HCT116 (cell line): Measurements from ENCODE around the gene PDSS2. TPM values are rescaled to one million over a fixed set of nuclear protein-coding genes. Genes with fewer than 3 reads are reported as not detected.

Source experiments
- ATAC-seq: fragments of 200-7000 bp; cut with Tn5 transposase; 2 replicates; pipeline ENCODE4 v1.9.1; 2020; ENCODE audit warnings: mild to moderate bottlenecking, moderate library complexity
- BruUV-seq: library from RNA; stranded (reverse); fragments of 400-500 nt; replicated peaks from 2 replicates; lab custom pipeline; 2021; lab: Mats Ljungman, UMichigan
- CTCF ChIA-PET: fragments of 300-600 bp; sonication (Branson Sonifier 250); formaldehyde crosslinking; loops from one replicate; lab custom pipeline; 2021; ENCODE audit warnings: antibody characterized with exemption; lab: Charles Lee
- POLR2A ChIA-PET: fragments of 300-600, 350-600 bp; sonication (Branson Sonifier 250); formaldehyde crosslinking; loops from one replicate; lab custom pipeline; 2021; ENCODE audit warnings: antibody characterized with exemption; lab: Charles Lee
- RAD21 ChIA-PET, 2 experiments: fragments of 300-600 bp; sonication (Branson Sonifier 250); formaldehyde crosslinking; loops; one replicate each; lab custom pipeline; 2023; ENCODE audit warnings: low total read pairs in 2 of 2; ENCODE audit not compliant: uncharacterized antibody in 2 of 2, unreplicated experiment in 2 of 2, low non-redundant PET in 1 of 2; lab: Charles Lee
- DNase-seq: peaks from one replicate; pipeline ENCODE4 v3.0.0-alpha.2; 2010; ENCODE audit warnings: low read depth, low spot score
- H2AFZ ChIP-seq: fragments of 200-600 bp; shearing (Covaris generic), sonication (generic); 2 replicates; pipeline ENCODE4 v1.6.1; 2017; ENCODE audit warnings: low read depth, mixed run types, mixed read lengths, antibody characterized with exemption, low read length; ENCODE audit not compliant: poor library complexity, severe bottlenecking
- H3K27ac ChIP-seq: 2 replicates; pipeline ENCODE4 v1.5.1; 2012; ENCODE audit warnings: low read depth, low read length
- H3K27me3 ChIP-seq: fragments of 200-600 bp; sonication (generic); 2 replicates; pipeline ENCODE4 v1.6.1; 2016; ENCODE audit warnings: mixed run types, low read length, mixed read lengths; ENCODE audit not compliant: insufficient read depth
- H3K36me3 ChIP-seq, 2 experiments: fragments of 200-500 bp in 1 of 2; fragments of 200-600 bp in 1 of 2; sonication (Bioruptor generic) in 1 of 2; sonication (generic) in 1 of 2; 2 replicates each; pipeline versions ENCODE4 v1.5.1 to v1.6.1; 2014 to 2016; ENCODE audit warnings: low read length in 2 of 2, inconsistent platforms in 1 of 2, mixed read lengths in 1 of 2, mixed run types in 1 of 2; ENCODE audit not compliant: insufficient read depth in 2 of 2, control insufficient read depth in 1 of 2
- H3K4me1 ChIP-seq, 2 experiments: fragments of 200-600 bp in 1 of 2; sonication (generic) in 1 of 2; 2 replicates each; pipeline versions ENCODE4 v1.5.1 to v1.6.1; 2012 to 2017; ENCODE audit warnings: low read length in 2 of 2, inconsistent platforms in 1 of 2, mild to moderate bottlenecking in 1 of 2, mixed read lengths in 1 of 2, mixed run types in 1 of 2, moderate library complexity in 1 of 2; ENCODE audit not compliant: insufficient read depth in 2 of 2, control insufficient read depth in 1 of 2
- H3K4me2 ChIP-seq: fragments of 200-600 bp; sonication (generic); 2 replicates; pipeline ENCODE4 v1.6.1; 2017; ENCODE audit warnings: mixed run types, low read length, mixed read lengths
- H3K4me3 ChIP-seq, 2 experiments: fragments of 200-600 bp in 1 of 2; sonication (generic) in 1 of 2; replicated peaks in 1 of 2; 2 replicates each; pipeline ENCODE4 v1.5.1; 2011 to 2016; ENCODE audit warnings: low read length in 2 of 2, control low read depth in 1 of 2, low read depth in 1 of 2, mild to moderate bottlenecking in 1 of 2, mixed read lengths in 1 of 2, mixed run types in 1 of 2
- H3K79me2 ChIP-seq: fragments of 200-600 bp; sonication (generic); 2 replicates; pipeline ENCODE4 v1.6.1; 2017; ENCODE audit warnings: mild to moderate bottlenecking, mixed run types, low read length, moderate library complexity, mixed read lengths; ENCODE audit not compliant: insufficient read depth
- H3K9ac ChIP-seq: fragments of 200-600 bp; sonication (generic); 2 replicates; pipeline ENCODE4 v1.6.1; 2016; ENCODE audit warnings: low read length, mixed read lengths
- H3K9me2 ChIP-seq: fragments of 200-600 bp; sonication (generic), shearing (Covaris generic); 2 replicates; pipeline ENCODE4 v1.6.1; 2017; ENCODE audit warnings: mixed run types, mild to moderate bottlenecking, moderate library complexity; ENCODE audit not compliant: insufficient read depth
- H3K9me3 ChIP-seq, 2 experiments: fragments of 200-500 bp in 1 of 2; fragments of 200-600 bp in 1 of 2; sonication (Bioruptor generic) in 1 of 2; sonication (generic) in 1 of 2; 2 replicates each; pipeline ENCODE4 v1.6.1; 2014 to 2017; ENCODE audit warnings: low read length in 2 of 2, mixed read lengths in 2 of 2, inconsistent platforms in 1 of 2, low read depth in 1 of 2, mild to moderate bottlenecking in 1 of 2, mixed run types in 1 of 2, moderate library complexity in 1 of 2; ENCODE audit not compliant: control insufficient read depth in 1 of 2, insufficient read depth in 1 of 2
- H4K20me1 ChIP-seq: fragments of 200-600 bp; sonication (generic), shearing (Covaris generic); 2 replicates; pipeline ENCODE4 v1.6.1; 2017; ENCODE audit warnings: mixed run types, mild to moderate bottlenecking, moderate library complexity; ENCODE audit not compliant: insufficient read depth
- ATF3 ChIP-seq: IDR thresholded peaks from 2 replicates; pipeline ENCODE4 v1.6.1; 2012
- CBX3 ChIP-seq: IDR thresholded peaks from 2 replicates; pipeline ENCODE4 v1.6.1; 2012; ENCODE audit warnings: low read depth
- CEBPB ChIP-seq: IDR thresholded peaks from 2 replicates; pipeline ENCODE4 v1.6.1; 2012; ENCODE audit warnings: low read depth
- EGR1 ChIP-seq: IDR thresholded peaks from 2 replicates; pipeline ENCODE4 v1.6.1; 2012; ENCODE audit warnings: low read depth
- ELF1 ChIP-seq: IDR thresholded peaks from 2 replicates; pipeline ENCODE4 v1.6.1; 2012; ENCODE audit warnings: low read depth, borderline replicate concordance
- EZH2 ChIP-seq: fragments of 200-600 bp; sonication (generic); IDR thresholded peaks from 2 replicates; pipeline ENCODE4 v1.6.1; 2017; ENCODE audit warnings: antibody characterized with exemption, mixed run types
- EZH2phosphoT487 ChIP-seq: fragments of 200-600 bp; IDR thresholded peaks from 2 replicates; pipeline ENCODE4 v1.6.1; 2018; ENCODE audit warnings: antibody characterized with exemption, borderline replicate concordance
- FOSL1 ChIP-seq: IDR thresholded peaks from 2 replicates; pipeline ENCODE4 v1.6.1; 2012; ENCODE audit warnings: low read depth
- JUND ChIP-seq: IDR thresholded peaks from 2 replicates; pipeline ENCODE4 v1.6.1; 2012
- MAX ChIP-seq: IDR thresholded peaks from 2 replicates; pipeline ENCODE4 v1.6.1; 2012
- POLR2AphosphoS5 ChIP-seq: IDR thresholded peaks from 2 replicates; pipeline ENCODE4 v1.6.1; 2011; ENCODE audit warnings: mild to moderate bottlenecking, low read depth, low read length, moderate library complexity
- RAD21 ChIP-seq: IDR thresholded peaks from 2 replicates; pipeline ENCODE4 v1.6.1; 2012; ENCODE audit warnings: low read depth, mild to moderate bottlenecking
- REST ChIP-seq: IDR thresholded peaks from 2 replicates; pipeline ENCODE4 v1.6.1; 2012; ENCODE audit warnings: low read depth
- SIN3A ChIP-seq: IDR thresholded peaks from 2 replicates; pipeline ENCODE4 v1.6.1; 2012; ENCODE audit warnings: low read depth
- SP1 ChIP-seq: IDR thresholded peaks from 2 replicates; pipeline ENCODE4 v1.6.1; 2012; ENCODE audit warnings: low read depth
- SRF ChIP-seq: IDR thresholded peaks from 2 replicates; pipeline ENCODE4 v1.6.1; 2012; ENCODE audit warnings: low read depth
- YY1 ChIP-seq: IDR thresholded peaks from 2 replicates; pipeline ENCODE4 v1.6.1; 2011; ENCODE audit warnings: low read length, low read depth, moderate library complexity, mild to moderate bottlenecking; ENCODE audit not compliant: insufficient replicate concordance; ENCODE audit errors: extremely low read depth
- ZNF274 ChIP-seq: fragments of 200-500 bp; sonication (Bioruptor generic); IDR thresholded peaks from 2 replicates; pipeline ENCODE4 v1.6.1; 2014; ENCODE audit warnings: mild to moderate bottlenecking, low read depth, low read length, inconsistent platforms
- intact Hi-C: fragments of 100-400 bp; cut with micrococcal nuclease; formaldehyde crosslinking; loops from 2 replicates; pipeline ENCODE4 v1.10.0; 2022
- total RNA-seq: library from RNA; stranded (reverse); gene quantifications from one replicate; pipeline ENCODE4 v1.2.1, GENCODE V29; 2021; ENCODE audit not compliant: unreplicated experiment
- TF ChIP-seq, protein P1 (sequence below): IDR thresholded peaks from 2 replicates; pipeline ENCODE4 v1.6.1; 2011; ENCODE audit warnings: mild to moderate bottlenecking, low read length, moderate library complexity; ENCODE audit not compliant: insufficient replicate concordance; ENCODE audit errors: extremely low read depth

The PDSS2 gene
- total RNA-seq, 1 experiment from 2014 or later: 12.2 TPM

- Histone ChIP-seq H3K27me3 (no peaks in the 10 kb centered on the region), H3K4me1 (no peaks in the 10 kb centered on the region), H3K27ac (no peak overlapping the region), H3K4me3 (no peak overlapping the region), H4K20me1 (no peaks in the 10 kb centered on the region; the same call in 1 of the 2 replicates), H3K9me2 (no peaks in the 10 kb centered on the region), H3K36me3 (no peaks in the 10 kb centered on the region), H3K9ac (no peak overlapping the region), H3K79me2 (0 out of 2 replicates have a peak, but pooled peaks cover 4% of the 10 kb centered on the region), H3K4me2 (no peak overlapping the region), H3K9me3 (no peaks in the 10 kb centered on the region), H2AFZ (no peak overlapping the region)
- intact Hi-C loops: no loop called here
- POLR2A ChIA-PET: no interaction called here
- CTCF ChIA-PET: no interaction called here
- RAD21 ChIA-PET: no interaction called here
- ATAC-seq (no peak), DNase-seq (no peak)
- no TSS peak for BruUV-seq
- TF ChIP-seq ELF1 (no peak), MAX (no peak), ATF3 (no peak), FOSL1 (no peak), EZH2 (no peak), CBX3 (no peak), EGR1 (no peak), POLR2AphosphoS5 (no peak), EZH2phosphoT487 (no peak), SIN3A (no peak), ZNF274 (no peak), SP1 (no peak), CEBPB (no peak), YY1 (no peak), RAD21 (no peak), JUND (no peak), REST (no peak), SRF (no peak)
- TF ChIP-seq, protein P1, sequence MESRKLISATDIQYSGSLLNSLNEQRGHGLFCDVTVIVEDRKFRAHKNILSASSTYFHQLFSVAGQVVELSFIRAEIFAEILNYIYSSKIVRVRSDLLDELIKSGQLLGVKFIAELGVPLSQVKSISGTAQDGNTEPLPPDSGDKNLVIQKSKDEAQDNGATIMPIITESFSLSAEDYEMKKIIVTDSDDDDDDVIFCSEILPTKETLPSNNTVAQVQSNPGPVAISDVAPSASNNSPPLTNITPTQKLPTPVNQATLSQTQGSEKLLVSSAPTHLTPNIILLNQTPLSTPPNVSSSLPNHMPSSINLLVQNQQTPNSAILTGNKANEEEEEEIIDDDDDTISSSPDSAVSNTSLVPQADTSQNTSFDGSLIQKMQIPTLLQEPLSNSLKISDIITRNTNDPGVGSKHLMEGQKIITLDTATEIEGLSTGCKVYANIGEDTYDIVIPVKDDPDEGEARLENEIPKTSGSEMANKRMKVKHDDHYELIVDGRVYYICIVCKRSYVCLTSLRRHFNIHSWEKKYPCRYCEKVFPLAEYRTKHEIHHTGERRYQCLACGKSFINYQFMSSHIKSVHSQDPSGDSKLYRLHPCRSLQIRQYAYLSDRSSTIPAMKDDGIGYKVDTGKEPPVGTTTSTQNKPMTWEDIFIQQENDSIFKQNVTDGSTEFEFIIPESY: no peak
Measured at GRCh38 chr6:107408714-107409113, 50.6 kb downstream of the PDSS2 start.
